ENCODE measurements around the gene STARD13. TPM values are rescaled to one million over a fixed set of nuclear protein-coding genes. Genes with fewer than 3 reads are reported as not detected.

Gene STARD13
- total RNA-seq, 4 donors from 2014 or later: 52.0 to 114 (median 89.2) TPM

- WGBS, 2 donors: 56% methylated on average over 3 of the region's 3 CpGs
- no peaks in the 10 kb centered on the region for H3K9me3 ChIP-seq
- H3K27me3 ChIP-seq: no peaks in the 10 kb centered on the region
- intact Hi-C loops (cut with DNase I): no loop called here
- peak overlapping the region in 2 of 3 donors; percentile 46 to 54 for H3K27ac ChIP-seq
- TF ChIP-seq CTCF (IDR thresholded peaks at IDR 0.05) (no peak), POLR2A (IDR thresholded peaks at IDR 0.05) (no peak)
- peaks cover 37 to 52% of the 10 kb centered on the region in 2 donors for H3K4me1 ChIP-seq
- H3K36me3 ChIP-seq: no peaks in the 10 kb centered on the region
- no peak overlapping the region for H3K4me3 ChIP-seq (replicated peaks in 1 of 3)
- no peak for DNase-seq
Observed at GRCh38 chr13:33270895-33271538, 14.5 kb downstream of the STARD13 start.

GRCh38 chr13:33265607-33266006, 19.9 kb downstream of the STARD13 start:
- no peak for TF ChIP-seq POLR2A (IDR thresholded peaks at IDR 0.05)
- TF ChIP-seq CTCF (IDR thresholded peaks at IDR 0.05): no peak
- H3K27me3 ChIP-seq: no peaks in the 10 kb centered on the region
- no peak for DNase-seq
- H3K4me3 ChIP-seq (replicated peaks in 1 of 3): no peak overlapping the region
- H3K27ac ChIP-seq: no peak overlapping the region
- no peaks in the 10 kb centered on the region for H3K36me3 ChIP-seq
- H3K4me1 ChIP-seq: peaks cover 50 to 57% of the 10 kb centered on the region in 2 donors
- intact Hi-C loops (cut with DNase I): no loop called here
- H3K9me3 ChIP-seq: no peaks in the 10 kb centered on the region
- 95 to 97% methylated on average over 2 of the region's 2 CpGs for WGBS, 2 donors

- no peak overlapping the region for H3K4me3 ChIP-seq (replicated peaks in 1 of 3)
- TF ChIP-seq CTCF (IDR thresholded peaks at IDR 0.05): no peak
- H3K27me3 ChIP-seq: no peaks in the 10 kb centered on the region
- DNase-seq: no peak
- H3K27ac ChIP-seq: peak overlapping the region in 1 of 3 donors; percentile 42
- intact Hi-C loops (cut with DNase I): no loop called here
- peaks cover 49 to 59% of the 10 kb centered on the region in 2 donors for H3K4me1 ChIP-seq
- no peaks in the 10 kb centered on the region for H3K36me3 ChIP-seq
- no peaks in the 10 kb centered on the region for H3K9me3 ChIP-seq
Observed at GRCh38 chr13:33265133-33265532, 20.4 kb downstream of the STARD13 start.

DNA sequence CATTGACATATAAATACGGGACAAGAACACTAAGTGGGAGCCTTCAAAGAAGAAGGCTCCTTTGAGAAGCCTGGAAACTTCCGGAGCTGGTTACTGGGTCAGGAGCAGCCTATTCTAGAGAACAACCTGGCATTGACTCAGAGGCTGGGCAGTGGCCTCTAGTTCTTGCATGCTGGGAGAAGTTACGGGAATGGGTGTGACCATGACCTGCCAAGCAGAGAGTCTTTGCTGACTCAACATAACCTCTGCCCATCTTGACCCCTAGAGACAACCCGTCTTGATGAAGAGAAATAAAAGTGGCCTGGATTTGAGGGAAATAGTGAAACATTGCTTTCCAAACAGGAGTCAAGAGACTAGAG, 21.0 kb downstream of the STARD13 start:
- intact Hi-C loops (cut with DNase I): no loop called here
- TF ChIP-seq CTCF (IDR thresholded peaks at IDR 0.05): no peak
- no peak for TF ChIP-seq POLR2A (IDR thresholded peaks at IDR 0.05)
- 90 to 92% methylated on average over 4 of the region's 4 CpGs for WGBS, 2 donors
- Histone ChIP-seq H3K27me3 (no peaks in the 10 kb centered on the region), H3K4me1 (peaks cover 49 to 60% of the 10 kb centered on the region in 2 donors), H3K4me3 (replicated peaks in 1 of 3) (no peak overlapping the region), H3K9me3 (no peaks in the 10 kb centered on the region), H3K27ac (peak overlapping the region in 2 of 3 donors; percentile 21 to 42), H3K36me3 (no peaks in the 10 kb centered on the region)
- DNase-seq: no peak

GRCh38 chr13:33263976-33264619, 21.5 kb downstream of the STARD13 start:
- intact Hi-C loops (cut with DNase I): no loop called here
- H3K36me3 ChIP-seq: no peaks in the 10 kb centered on the region
- DNase-seq: no peak
- H3K4me1 ChIP-seq: peaks cover 49 to 59% of the 10 kb centered on the region in 2 donors
- WGBS, 2 donors: 87 to 88% methylated on average over 4 to 5 of the region's 5 CpGs
- peak overlapping the region in 2 of 3 donors; percentile 21 to 42 for H3K27ac ChIP-seq
- no peaks in the 10 kb centered on the region for H3K9me3 ChIP-seq
- H3K27me3 ChIP-seq: no peaks in the 10 kb centered on the region
- no peak for TF ChIP-seq POLR2A (IDR thresholded peaks at IDR 0.05)
- no peak for TF ChIP-seq CTCF (IDR thresholded peaks at IDR 0.05)
- no peak overlapping the region for H3K4me3 ChIP-seq (replicated peaks in 1 of 3)
